Measurements from ENCODE around the gene IL17A. TPM values are rescaled to one million over a fixed set of nuclear protein-coding genes. Genes with fewer than 3 reads are reported as not detected.

IL17A gene
- total RNA-seq, 1 donor from 2014 or later, result not detected

DNA sequence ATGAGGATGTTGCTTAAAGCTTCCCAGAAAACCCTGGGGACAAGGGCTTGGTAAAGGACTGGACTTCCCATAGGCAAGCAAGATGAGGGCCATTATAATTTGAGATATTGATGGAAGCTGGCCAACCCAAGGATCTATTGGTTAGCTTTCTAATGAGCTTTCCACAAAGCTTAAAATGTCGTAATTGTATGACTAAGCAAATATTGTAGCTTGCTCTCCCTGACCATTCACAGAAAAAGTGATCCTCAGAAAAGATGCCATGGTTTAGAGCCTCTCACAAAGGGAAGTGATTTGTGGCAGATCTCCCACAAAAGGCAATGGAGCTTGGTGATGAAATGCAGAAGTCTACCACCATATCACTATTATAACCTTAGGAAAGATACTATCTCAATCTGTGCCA lies 44.5 kb downstream of the IL17A start:
- TF ChIP-seq, protein P1, sequence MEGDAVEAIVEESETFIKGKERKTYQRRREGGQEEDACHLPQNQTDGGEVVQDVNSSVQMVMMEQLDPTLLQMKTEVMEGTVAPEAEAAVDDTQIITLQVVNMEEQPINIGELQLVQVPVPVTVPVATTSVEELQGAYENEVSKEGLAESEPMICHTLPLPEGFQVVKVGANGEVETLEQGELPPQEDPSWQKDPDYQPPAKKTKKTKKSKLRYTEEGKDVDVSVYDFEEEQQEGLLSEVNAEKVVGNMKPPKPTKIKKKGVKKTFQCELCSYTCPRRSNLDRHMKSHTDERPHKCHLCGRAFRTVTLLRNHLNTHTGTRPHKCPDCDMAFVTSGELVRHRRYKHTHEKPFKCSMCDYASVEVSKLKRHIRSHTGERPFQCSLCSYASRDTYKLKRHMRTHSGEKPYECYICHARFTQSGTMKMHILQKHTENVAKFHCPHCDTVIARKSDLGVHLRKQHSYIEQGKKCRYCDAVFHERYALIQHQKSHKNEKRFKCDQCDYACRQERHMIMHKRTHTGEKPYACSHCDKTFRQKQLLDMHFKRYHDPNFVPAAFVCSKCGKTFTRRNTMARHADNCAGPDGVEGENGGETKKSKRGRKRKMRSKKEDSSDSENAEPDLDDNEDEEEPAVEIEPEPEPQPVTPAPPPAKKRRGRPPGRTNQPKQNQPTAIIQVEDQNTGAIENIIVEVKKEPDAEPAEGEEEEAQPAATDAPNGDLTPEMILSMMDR (IDR thresholded peaks at IDR 0.05), result no peak
- no peak overlapping the region for H3K27ac Mint-ChIP-seq (ENCODE audit: unreplicated experiment)
- H3K4me3 Mint-ChIP-seq (ENCODE audit: unreplicated experiment), result no peak overlapping the region
- no peaks in the 10 kb centered on the region for H3K9me3 Mint-ChIP-seq (ENCODE audit: low read depth)
- peaks cover 12% of the 10 kb centered on the region for H3K27me3 Mint-ChIP-seq (ENCODE audit: low read depth)
- H3K36me3 Mint-ChIP-seq (ENCODE audit: low read depth), result no peaks in the 10 kb centered on the region
- DNase-seq (ENCODE audit: low spot score), result no peak
- H3K4me1 Mint-ChIP-seq (ENCODE audit: low read depth), result no peaks in the 10 kb centered on the region

DNA sequence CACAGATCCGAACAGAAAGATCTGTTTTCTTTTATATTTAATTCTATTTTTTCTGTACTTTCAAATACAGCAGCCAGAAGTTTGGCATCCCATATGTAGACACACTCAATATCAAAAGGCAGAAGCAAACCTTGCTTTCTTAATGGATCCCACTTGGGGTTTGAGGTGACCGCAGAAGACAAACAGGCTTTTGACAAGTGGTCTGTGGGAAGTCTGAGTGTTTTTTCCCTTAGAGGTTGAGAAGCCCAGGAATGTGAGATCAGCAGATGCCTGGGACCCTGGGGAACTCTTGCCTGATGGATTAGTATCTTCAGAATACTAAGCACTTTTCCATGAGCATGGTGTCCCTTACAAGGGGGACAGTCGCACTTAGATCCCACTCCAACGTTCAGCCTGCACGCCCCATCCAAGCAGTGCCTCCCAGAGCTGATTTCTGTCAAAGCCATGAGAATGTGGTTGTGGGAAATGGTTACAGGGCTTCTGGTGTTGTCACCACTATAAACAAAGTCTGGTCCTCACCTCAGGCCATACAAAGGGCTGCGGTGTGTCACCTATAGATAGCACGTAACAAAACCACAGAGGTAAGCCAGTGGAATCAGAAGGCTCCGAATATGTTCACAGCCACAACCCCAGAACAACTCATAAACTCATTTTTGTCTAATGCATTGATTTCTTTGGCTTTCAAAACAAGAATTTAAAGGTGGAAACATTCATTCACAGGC lies 45.4 kb downstream of the IL17A start:
- TF ChIP-seq, protein P1 (IDR thresholded peaks at IDR 0.05), result no peak
- no peak for DNase-seq (ENCODE audit: low spot score)

DNA sequence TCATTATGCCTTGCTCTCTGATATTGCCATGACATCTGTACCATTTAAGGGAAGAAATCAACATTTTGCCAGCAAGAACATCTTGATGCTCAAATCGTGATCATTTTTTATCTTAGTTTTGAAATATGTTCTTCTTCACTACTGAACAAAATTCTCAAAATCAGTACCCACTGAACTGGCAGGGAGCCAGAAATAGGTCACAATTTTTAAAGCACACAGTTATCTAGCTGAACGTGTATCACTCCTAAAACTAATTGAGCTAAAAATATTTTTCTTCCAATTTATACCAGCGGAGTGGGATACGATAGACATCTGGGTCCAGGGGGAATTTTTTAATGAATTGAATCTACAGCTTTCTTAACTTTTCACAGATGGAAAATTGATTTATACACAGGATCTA lies 46.8 kb downstream of the IL17A start:
- H3K27ac Mint-ChIP-seq (ENCODE audit: unreplicated experiment), result no peak overlapping the region
- H3K27me3 Mint-ChIP-seq (ENCODE audit: low read depth), result peaks cover 29% of the 10 kb centered on the region
- H3K4me1 Mint-ChIP-seq (ENCODE audit: low read depth), result no peaks in the 10 kb centered on the region
- DNase-seq (ENCODE audit: low spot score), result no peak
- no peaks in the 10 kb centered on the region for H3K36me3 Mint-ChIP-seq (ENCODE audit: low read depth)
- H3K9me3 Mint-ChIP-seq (ENCODE audit: low read depth), result no peaks in the 10 kb centered on the region
- TF ChIP-seq, protein P1 (IDR thresholded peaks at IDR 0.05), result no peak
- H3K4me3 Mint-ChIP-seq (ENCODE audit: unreplicated experiment), result no peak overlapping the region

More for the DNA sequence above, 45.4 kb downstream of the IL17A start:
- Mint-ChIP-seq H3K36me3 (ENCODE audit: low read depth) (no peaks in the 10 kb centered on the region), H3K4me3 (ENCODE audit: unreplicated experiment) (no peak overlapping the region), H3K4me1 (ENCODE audit: low read depth) (no peaks in the 10 kb centered on the region), H3K9me3 (ENCODE audit: low read depth) (no peaks in the 10 kb centered on the region), H3K27me3 (ENCODE audit: low read depth) (peaks cover 20% of the 10 kb centered on the region), H3K27ac (ENCODE audit: unreplicated experiment) (no peak overlapping the region)

DNA sequence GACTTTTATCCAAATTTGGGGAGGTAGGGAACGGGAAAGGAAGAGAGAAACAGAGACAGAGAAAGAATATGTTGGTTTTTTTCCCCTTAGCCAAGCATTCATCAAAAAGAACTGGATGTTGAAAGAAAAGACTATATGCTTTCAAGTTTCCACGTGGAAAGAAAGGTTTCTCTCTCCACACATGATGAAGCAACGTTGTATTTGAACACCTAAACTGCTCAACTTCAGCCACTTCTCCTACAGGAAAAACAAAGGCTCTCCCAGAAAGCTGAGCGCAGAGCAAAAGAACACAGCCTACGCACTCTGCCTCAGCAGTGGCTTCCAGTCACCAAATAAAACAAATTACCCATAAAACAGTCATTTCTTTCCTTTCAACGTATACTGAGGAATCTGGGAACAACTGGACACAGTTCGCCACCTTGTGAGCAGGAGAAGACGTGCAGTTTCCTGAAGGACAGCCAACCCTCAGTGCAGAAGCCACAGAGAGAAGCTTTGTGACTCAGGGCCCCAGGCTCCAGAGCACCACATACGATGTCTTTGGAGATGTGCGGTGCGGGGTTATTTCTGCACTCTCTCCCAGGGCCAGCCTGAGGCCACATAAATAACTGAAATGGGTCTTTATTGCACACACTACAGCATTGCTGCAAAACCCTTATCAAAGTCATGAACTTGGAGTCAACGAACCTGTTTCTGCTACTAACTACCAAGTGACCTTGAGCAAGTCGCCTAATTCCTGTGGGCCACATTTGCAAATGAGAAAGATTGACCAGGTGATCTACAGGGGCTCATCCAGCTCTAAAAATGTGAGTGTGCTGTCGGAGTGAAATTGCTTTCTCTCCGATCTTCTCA lies 48.0 kb downstream of the IL17A start:
- Mint-ChIP-seq H3K27me3 (ENCODE audit: low read depth) (peaks cover 31% of the 10 kb centered on the region), H3K36me3 (ENCODE audit: low read depth) (no peaks in the 10 kb centered on the region), H3K9me3 (ENCODE audit: low read depth) (no peaks in the 10 kb centered on the region), H3K27ac (ENCODE audit: unreplicated experiment) (no peak overlapping the region), H3K4me1 (ENCODE audit: low read depth) (no peaks in the 10 kb centered on the region), H3K4me3 (ENCODE audit: unreplicated experiment) (no peak overlapping the region)
- DNase-seq (ENCODE audit: low spot score), result no peak
- TF ChIP-seq, protein P1 (IDR thresholded peaks at IDR 0.05), result peak; percentile 75

Small RNA genes lying within 50 kb of the gene (microRNA-seq; reads per million reads assigned to microRNA genes)
- gene MIR133B (ENCODE audit: borderline number of aligned reads) (not detected), gene MIR206 (ENCODE audit: borderline number of aligned reads) (not detected)

Other genes with a start within 250 kb of the IL17A start
- not detected in 3 replicates for gene PKHD1, start 98.8 kb upstream of the IL17A start, total RNA-seq
- not detected in 3 replicates for gene IL17F, start 58.1 kb downstream of the IL17A start, total RNA-seq
- gene MCM3, start 98.4 kb downstream of the IL17A start, total RNA-seq, result 23.0 to 55.0 TPM (median 24.9 TPM) in 3 replicates
- 3.6 to 4.4 TPM (median 3.6 TPM) in 3 replicates for gene PAQR8, start 175.8 kb downstream of the IL17A start, total RNA-seq
- 9.6 to 18.7 TPM (median 11.3 TPM) in 3 replicates for gene EFHC1, start 234.0 kb downstream of the IL17A start, total RNA-seq